Measurements from ENCODE around the gene SLC30A7. TPM values are rescaled to one million over a fixed set of nuclear protein-coding genes. Genes with fewer than 3 reads are reported as not detected.
"Not testable (repeated sequence)": the region's sequence is repeated elsewhere in the genome, so short reads cannot be mapped to it uniquely, and the experiment has no call there.

The SLC30A7 gene, protein sequence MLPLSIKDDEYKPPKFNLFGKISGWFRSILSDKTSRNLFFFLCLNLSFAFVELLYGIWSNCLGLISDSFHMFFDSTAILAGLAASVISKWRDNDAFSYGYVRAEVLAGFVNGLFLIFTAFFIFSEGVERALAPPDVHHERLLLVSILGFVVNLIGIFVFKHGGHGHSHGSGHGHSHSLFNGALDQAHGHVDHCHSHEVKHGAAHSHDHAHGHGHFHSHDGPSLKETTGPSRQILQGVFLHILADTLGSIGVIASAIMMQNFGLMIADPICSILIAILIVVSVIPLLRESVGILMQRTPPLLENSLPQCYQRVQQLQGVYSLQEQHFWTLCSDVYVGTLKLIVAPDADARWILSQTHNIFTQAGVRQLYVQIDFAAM
- 9.5 TPM for polyA plus RNA-seq (ENCODE audit: insufficient read length)

DNA sequence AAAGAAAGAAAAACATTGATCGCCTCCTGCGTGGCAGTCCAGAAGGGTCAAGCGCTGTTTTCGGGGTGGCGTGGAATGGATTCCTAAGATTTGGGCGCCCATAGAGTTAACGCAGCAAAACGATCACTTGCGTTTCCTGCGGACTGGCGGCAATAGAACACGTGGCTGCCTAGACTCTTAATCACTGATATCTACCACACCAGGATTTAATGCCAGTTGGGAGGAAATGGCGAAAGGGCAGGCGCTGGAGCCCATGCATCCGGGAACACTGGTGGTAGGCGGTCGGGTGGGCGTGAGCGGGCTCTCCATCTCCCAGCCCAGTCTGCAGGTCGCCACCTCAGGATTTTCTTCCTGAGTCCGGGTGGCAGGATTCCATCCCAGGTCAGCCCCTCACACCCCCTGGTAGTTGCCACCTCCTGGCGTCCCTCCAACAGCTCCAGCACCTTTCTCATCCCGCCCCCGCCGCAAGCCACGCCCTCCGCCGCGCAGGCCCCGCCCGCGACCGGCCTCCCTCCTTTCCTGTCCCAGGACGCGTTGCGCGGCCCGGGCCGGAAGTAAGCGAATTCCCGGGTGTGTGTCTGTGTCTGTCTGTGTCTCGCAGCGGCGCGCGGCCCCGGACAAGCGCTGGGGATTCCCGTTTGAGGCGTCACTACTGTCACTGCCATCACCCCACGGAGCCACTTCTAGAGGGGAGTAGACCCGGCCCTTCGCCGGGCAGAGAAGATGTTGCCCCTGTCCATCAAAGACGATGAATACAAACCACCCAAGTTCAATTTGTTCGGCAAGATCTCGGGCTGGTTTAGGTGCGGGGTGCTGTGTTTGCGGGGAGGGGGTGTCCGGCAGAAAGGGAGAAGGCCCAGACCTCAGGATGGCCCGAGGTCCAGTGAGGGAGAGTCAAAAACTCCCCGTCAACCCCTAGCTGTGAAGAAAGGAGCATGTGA lies at the start of gene SLC30A7:
TSS of gene SLC30A7 (plus strand) at position 551 of the 941 bp plus-strand sequence. CDS start at position 724, 173 bp downstream.
- peak; percentile 61 for DNase-seq (ENCODE audit: low read depth)

DNA sequence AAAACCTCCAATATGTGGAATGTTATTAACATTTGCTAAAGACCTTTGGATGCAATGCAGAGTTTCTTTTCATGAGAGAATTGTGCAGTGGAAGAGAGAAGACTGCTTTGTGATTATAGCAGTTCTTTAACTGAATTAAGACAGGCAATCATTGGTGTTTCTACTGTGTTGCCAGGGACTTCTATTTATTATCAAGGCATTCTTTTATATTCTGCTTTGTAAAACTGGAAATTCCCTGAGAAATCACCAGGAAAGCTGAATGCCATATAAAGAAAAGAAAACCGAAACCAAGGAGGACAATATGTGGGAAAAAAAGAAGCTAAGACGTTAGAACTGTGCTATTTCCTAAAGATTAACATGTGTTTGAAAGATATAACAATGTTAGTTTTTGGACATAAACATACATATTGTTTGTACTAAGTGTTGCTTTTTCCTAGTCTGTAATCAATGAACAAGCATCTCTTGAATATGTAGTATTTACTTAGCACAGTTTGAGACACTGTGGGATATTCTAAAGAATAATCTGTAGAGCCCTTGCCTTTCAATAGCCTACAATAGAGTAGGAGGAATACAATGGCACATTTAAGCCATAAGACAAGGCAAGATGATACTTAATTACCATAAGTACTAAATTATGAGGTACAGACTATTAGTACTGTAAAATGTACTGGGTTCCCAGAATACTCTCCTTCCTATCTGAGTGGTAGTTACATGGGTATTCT lies 48.4 kb upstream of the SLC30A7 start:
- DNase-seq (ENCODE audit: low read depth), result no peak

DNA sequence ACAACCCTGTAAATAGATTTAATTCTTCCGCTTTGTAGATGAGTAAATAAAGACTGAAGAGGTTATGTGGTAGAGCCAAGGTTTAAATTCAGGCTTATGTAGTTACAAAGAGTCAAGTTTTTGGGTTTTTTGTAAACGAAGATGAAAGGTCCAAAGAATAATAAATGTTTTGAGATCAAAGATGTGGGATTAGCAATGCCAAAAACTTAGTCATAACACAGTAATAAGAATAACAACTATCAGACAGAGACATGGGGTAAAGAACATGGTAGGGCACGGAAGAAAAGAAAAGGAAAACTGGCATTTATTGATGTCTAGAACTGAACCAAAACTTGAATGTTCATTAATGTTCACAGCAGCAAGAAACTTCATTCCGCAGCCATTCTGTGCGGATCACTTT lies 44.2 kb upstream of the SLC30A7 start:
- no peak for DNase-seq (ENCODE audit: low read depth)

DNA sequence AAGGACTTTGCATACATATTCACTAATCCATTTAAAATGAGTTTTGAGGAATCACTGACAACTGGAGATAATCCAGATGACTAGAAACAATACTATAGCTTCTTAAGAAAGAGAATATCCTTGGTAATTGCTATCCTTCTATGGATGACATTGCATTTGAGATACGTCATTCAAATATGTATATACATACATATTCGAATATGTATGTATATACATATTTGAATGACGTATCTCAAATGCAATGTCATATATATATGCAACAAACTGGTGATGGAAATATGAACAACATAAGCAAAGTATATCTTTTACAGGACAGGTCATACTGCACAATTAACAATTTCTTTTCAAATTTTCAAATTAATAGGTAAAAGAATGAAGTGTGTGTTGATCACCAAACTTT lies 42.9 kb upstream of the SLC30A7 start:
- no peak for DNase-seq (ENCODE audit: low read depth)

DNA sequence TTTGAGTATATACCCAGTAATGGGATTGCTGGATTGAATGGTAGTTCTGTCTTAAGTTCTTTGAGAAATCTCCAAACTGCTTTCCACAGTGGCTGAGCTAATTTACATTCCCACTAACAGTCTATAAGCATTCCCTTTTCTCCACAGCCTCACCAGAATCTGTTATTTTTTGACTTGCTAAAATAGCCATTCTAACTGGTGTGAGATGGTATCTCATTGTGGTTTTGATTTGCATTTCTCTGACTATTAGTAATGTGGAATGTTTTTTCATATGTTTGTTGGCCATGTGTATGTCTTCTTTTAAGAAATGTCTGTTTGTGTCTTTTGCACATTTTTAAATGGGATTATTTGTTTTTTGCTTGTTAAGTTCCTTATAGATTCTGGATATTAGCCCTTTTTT lies 40.8 kb upstream of the SLC30A7 start:
- DNase-seq (ENCODE audit: low read depth), result not testable (repeated sequence)

GRCh38 chr1:100860397-100860991 lies 35.4 kb upstream of the SLC30A7 start:
- DNase-seq (ENCODE audit: low read depth), result no peak

GRCh38 chr1:100861379-100861778 lies 34.5 kb upstream of the SLC30A7 start:
- no peak for DNase-seq (ENCODE audit: low read depth)

- no peak for DNase-seq (ENCODE audit: low read depth)
Measured at GRCh38 chr1:100862591-100862990, 33.3 kb upstream of the SLC30A7 start.

DNA sequence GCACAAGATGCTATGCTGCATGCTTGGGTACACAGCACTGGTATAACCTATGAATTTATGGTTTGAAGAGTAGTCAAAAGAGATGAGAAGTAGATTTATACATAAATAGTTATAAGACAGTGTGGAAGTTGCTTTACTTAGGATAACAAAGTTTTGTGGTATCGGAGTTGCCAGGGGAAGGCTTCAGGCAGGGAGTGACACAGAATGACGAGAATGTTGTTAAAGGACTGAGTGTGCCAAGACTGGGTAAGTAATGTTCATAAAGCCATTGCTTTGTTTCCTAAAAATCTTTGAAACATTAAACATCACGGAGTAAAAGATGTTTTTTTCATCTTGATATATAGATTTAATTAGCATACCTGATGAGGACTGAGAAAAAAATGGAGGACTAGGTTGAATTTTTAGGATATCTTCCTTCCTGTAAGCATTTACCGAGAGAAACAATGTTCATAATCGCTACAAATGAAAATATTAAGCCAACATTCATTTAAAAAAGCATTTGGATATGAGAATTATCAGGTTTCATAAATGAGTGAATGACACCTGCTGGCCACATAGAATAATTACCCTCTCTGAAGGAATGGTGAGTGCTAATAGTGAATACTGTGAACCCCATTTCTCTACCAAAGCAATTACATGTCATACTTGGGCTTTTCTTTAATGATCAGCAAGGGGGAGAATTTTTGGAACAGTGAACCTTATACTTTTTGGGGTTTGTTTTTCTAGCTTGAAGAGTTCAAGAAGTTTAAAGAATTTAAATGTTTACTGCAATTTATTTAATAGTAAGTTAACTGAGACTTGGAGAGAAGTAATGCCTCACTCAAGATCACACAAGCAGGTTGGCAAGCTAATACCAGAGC lies 29.6 kb upstream of the SLC30A7 start:
- no peak for DNase-seq (ENCODE audit: low read depth)

DNA sequence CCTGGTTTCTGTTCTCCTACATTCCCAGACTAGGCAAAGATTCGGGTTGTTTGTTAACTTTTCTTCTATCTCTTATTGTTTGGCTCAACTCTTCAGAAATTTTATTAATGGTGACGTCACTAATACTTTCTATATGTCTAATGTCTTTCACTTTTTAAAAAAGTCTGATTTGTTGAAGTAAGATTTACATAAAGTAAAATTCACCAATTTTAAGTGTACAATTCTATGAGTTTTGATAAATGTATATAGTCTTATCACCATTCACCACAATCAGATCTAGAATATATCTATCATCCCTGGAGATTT lies 29.0 kb upstream of the SLC30A7 start:
- DNase-seq (ENCODE audit: low read depth), result no peak

GRCh38 chr1:100868364-100868995 lies 27.4 kb upstream of the SLC30A7 start:
- no peak for DNase-seq (ENCODE audit: low read depth)

DNA sequence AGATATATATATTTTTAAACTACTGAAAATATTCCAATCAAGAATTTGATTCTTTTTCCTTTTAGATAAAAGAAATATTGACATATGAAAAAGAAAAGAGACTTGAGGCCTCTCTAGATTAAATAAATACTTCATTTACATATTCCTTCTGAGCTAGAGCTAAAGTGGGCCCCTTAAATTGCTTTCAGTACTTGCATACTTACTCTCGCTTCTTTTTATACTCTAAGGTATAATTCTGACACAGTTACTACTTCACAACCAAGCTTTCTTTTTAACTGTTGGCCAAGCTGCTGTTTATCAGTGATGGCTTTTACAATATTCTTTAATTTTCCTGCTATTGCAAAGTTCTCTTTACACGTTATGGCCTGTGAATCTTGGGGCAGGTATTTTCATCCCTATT lies 25.9 kb upstream of the SLC30A7 start:
- DNase-seq (ENCODE audit: low read depth), result no peak

GRCh38 chr1:100874433-100874832 lies 21.5 kb upstream of the SLC30A7 start:
- no peak for DNase-seq (ENCODE audit: low read depth)

GRCh38 chr1:100875228-100875627 lies 20.7 kb upstream of the SLC30A7 start:
- DNase-seq (ENCODE audit: low read depth), result no peak

DNA sequence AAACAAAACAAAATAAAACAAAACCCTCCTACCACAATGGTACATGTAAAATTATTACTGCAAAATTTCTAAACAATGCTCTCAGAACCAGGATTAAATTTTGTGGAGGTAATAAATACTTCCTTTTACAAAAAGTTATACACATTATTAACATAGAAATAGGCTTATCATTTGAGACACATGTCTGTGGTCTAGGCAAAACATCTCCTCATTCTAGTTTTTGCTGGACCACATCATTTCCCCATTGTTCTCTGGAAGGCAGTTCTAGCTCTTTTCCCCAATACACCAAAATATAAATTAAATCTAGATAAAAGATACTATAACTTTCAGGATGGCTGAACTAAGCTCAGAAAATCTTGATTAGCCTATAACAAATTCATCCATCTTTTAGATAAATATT lies 19.6 kb upstream of the SLC30A7 start:
- no peak for DNase-seq (ENCODE audit: low read depth)

DNA sequence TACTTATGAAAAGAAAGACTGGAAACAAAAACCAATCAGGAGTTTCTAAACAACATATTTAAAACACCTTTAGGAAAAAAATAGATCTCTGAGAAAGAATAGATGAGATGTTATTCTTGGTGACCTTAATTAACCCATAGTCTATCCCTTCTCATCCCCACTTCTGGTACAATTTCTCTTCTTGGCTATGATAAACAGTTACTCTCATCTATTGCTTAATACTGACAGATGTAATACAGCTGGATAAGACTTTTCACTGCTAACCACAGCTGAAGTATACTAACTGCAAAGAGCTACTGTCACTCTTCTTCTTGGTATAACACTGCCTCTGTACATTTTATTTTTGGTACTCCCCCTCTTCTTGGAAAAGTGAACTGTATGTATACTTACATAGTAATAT lies 16.5 kb upstream of the SLC30A7 start:
- DNase-seq (ENCODE audit: low read depth), result no peak

- DNase-seq (ENCODE audit: low read depth), result no peak
Measured at GRCh38 chr1:100881687-100882086, 14.2 kb upstream of the SLC30A7 start.

GRCh38 chr1:100882698-100883097 lies 13.2 kb upstream of the SLC30A7 start:
- DNase-seq (ENCODE audit: low read depth), result no peak

DNA sequence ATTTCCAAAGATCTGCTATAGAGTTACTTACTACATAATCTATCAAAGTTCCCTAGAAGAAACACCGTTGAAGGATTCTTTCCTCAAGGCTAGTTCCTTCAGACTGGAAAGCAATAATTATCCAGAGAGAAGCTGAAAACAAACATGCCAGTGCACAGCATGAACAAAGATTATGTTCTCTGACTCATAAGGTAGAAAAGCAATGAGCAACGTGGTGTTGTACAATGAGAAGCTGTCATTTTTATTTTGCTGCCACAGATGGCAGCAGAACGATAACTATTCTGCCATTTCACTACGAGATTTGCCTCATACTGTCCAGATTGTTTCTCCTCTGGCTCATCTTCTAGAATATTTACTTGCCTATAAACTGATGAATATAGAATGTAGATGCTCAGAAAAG lies 11.9 kb upstream of the SLC30A7 start:
- no peak for DNase-seq (ENCODE audit: low read depth)

GRCh38 chr1:100889007-100889406 lies 6.9 kb upstream of the SLC30A7 start:
- DNase-seq (ENCODE audit: low read depth), result not testable (repeated sequence)

Data from forelimb muscle (tissue), 1 donor.